Activated naive CD4-positive, alpha-beta T cell treated with anti-CD3 and anti-CD28 coated beads, Interleukin-2, amount 10 ng/mL, durations not matched to agents 7 days and 5 days (primary cell): ENCODE data around the gene NLGN1.

ENCODE experiments used
- CTCF ChIA-PET: fragments of 350-600 bp; sonication (Branson Sonifier 250); formaldehyde crosslinking; loops from one replicate; lab custom pipeline; 2021; ENCODE audit warnings: antibody characterized with exemption; lab: Charles Lee
- DNase-seq: peaks from one replicate; pipeline ENCODE4 v3.0.0-alpha.2; 2020
- H3K27ac Mint-ChIP-seq: one replicate; pipeline ENCODE4 v1.8.0; 2021; ENCODE audit warnings: mild to moderate bottlenecking, moderate library complexity, mixed read lengths
- H3K27me3 Mint-ChIP-seq: one replicate; pipeline ENCODE4 v1.8.0; 2021; ENCODE audit warnings: mild to moderate bottlenecking, mixed read lengths
- H3K36me3 Mint-ChIP-seq: one replicate; pipeline ENCODE4 v1.8.0; 2021; ENCODE audit warnings: mixed read lengths
- H3K4me1 Mint-ChIP-seq: one replicate; pipeline ENCODE4 v1.8.0; 2021; ENCODE audit warnings: mixed read lengths
- H3K4me3 Mint-ChIP-seq: one replicate; pipeline ENCODE4 v1.8.0; 2021; ENCODE audit warnings: mild to moderate bottlenecking, moderate library complexity, mixed read lengths
- H3K9me3 Mint-ChIP-seq: one replicate; pipeline ENCODE4 v1.8.0; 2021; ENCODE audit warnings: mixed read lengths

Gene NLGN1

GRCh38 chr3:173653781-173654180, 256.2 kb downstream of the NLGN1 start:
- Mint-ChIP-seq H3K36me3 (no peaks in the 10 kb centered on the region), H3K27ac (no peak overlapping the region), H3K9me3 (no peaks in the 10 kb centered on the region), H3K4me3 (no peak overlapping the region), H3K4me1 (no peaks in the 10 kb centered on the region), H3K27me3 (no peaks in the 10 kb centered on the region)
- CTCF ChIA-PET = no interaction called here
- no peak for DNase-seq

GRCh38 chr3:173659972-173660371, 262.4 kb downstream of the NLGN1 start:
- no peaks in the 10 kb centered on the region for H3K36me3 Mint-ChIP-seq
- CTCF ChIA-PET = no interaction called here
- DNase-seq = no peak
- H3K27ac Mint-ChIP-seq = no peak overlapping the region
- no peaks in the 10 kb centered on the region for H3K4me1 Mint-ChIP-seq
- H3K27me3 Mint-ChIP-seq = no peaks in the 10 kb centered on the region
- H3K9me3 Mint-ChIP-seq = no peaks in the 10 kb centered on the region
- H3K4me3 Mint-ChIP-seq = no peak overlapping the region

- Mint-ChIP-seq H3K4me3 (no peak overlapping the region), H3K9me3 (no peaks in the 10 kb centered on the region), H3K4me1 (no peaks in the 10 kb centered on the region), H3K27ac (no peak overlapping the region), H3K36me3 (no peaks in the 10 kb centered on the region), H3K27me3 (no peaks in the 10 kb centered on the region)
- DNase-seq = no peak
- CTCF ChIA-PET = no interaction called here
These were observed 263.2 kb downstream of the NLGN1 start for GRCh38 chr3:173660645-173661299.

GRCh38 chr3:173663696-173664111, 266.2 kb downstream of the NLGN1 start:
- H3K4me3 Mint-ChIP-seq = no peak overlapping the region
- peaks cover 2% of the 10 kb centered on the region for H3K9me3 Mint-ChIP-seq
- H3K4me1 Mint-ChIP-seq = no peaks in the 10 kb centered on the region
- no peak overlapping the region for H3K27ac Mint-ChIP-seq
- CTCF ChIA-PET = no interaction called here
- DNase-seq = no peak
- no peaks in the 10 kb centered on the region for H3K27me3 Mint-ChIP-seq
- H3K36me3 Mint-ChIP-seq = no peaks in the 10 kb centered on the region

- Mint-ChIP-seq H3K4me1 (no peaks in the 10 kb centered on the region), H3K9me3 (peaks cover 2% of the 10 kb centered on the region), H3K4me3 (no peak overlapping the region), H3K36me3 (no peaks in the 10 kb centered on the region), H3K27ac (no peak overlapping the region), H3K27me3 (no peaks in the 10 kb centered on the region)
- DNase-seq = no peak
- CTCF ChIA-PET = no interaction called here
These were observed 278.6 kb downstream of the NLGN1 start for GRCh38 chr3:173676094-173676493.

GRCh38 chr3:173681188-173681678, 283.7 kb downstream of the NLGN1 start:
- DNase-seq = no peak
- Mint-ChIP-seq H3K27ac (no peak overlapping the region), H3K27me3 (no peaks in the 10 kb centered on the region), H3K4me1 (no peaks in the 10 kb centered on the region), H3K4me3 (no peak overlapping the region), H3K36me3 (no peaks in the 10 kb centered on the region), H3K9me3 (no peaks in the 10 kb centered on the region)
- CTCF ChIA-PET = no interaction called here

GRCh38 chr3:173685456-173685855, 287.9 kb downstream of the NLGN1 start:
- H3K36me3 Mint-ChIP-seq = no peaks in the 10 kb centered on the region
- no peak for DNase-seq
- H3K27me3 Mint-ChIP-seq = no peaks in the 10 kb centered on the region
- CTCF ChIA-PET = no interaction called here
- H3K4me3 Mint-ChIP-seq = no peak overlapping the region
- no peaks in the 10 kb centered on the region for H3K9me3 Mint-ChIP-seq
- no peak overlapping the region for H3K27ac Mint-ChIP-seq
- H3K4me1 Mint-ChIP-seq = no peaks in the 10 kb centered on the region

GRCh38 chr3:173688216-173688842, 290.8 kb downstream of the NLGN1 start:
- CTCF ChIA-PET = interaction anchor here (0.6 kb wide), 1 partner anchor 336 kb away, joined by 4 read pairs; no protein-coding TSS in a partner anchor
- Mint-ChIP-seq H3K9me3 (no peaks in the 10 kb centered on the region), H3K4me1 (no peaks in the 10 kb centered on the region), H3K27me3 (no peaks in the 10 kb centered on the region), H3K4me3 (no peak overlapping the region), H3K27ac (no peak overlapping the region), H3K36me3 (no peaks in the 10 kb centered on the region)
- no peak for DNase-seq

- DNase-seq = no peak
- H3K4me3 Mint-ChIP-seq = no peak overlapping the region
- CTCF ChIA-PET = no interaction called here
- no peaks in the 10 kb centered on the region for H3K36me3 Mint-ChIP-seq
- H3K27me3 Mint-ChIP-seq = no peaks in the 10 kb centered on the region
- H3K4me1 Mint-ChIP-seq = no peaks in the 10 kb centered on the region
- no peaks in the 10 kb centered on the region for H3K9me3 Mint-ChIP-seq
- H3K27ac Mint-ChIP-seq = no peak overlapping the region
These were observed 293.1 kb downstream of the NLGN1 start for GRCh38 chr3:173690542-173691180.

- H3K27ac Mint-ChIP-seq = no peak overlapping the region
- H3K4me1 Mint-ChIP-seq = no peaks in the 10 kb centered on the region
- no peaks in the 10 kb centered on the region for H3K27me3 Mint-ChIP-seq
- H3K9me3 Mint-ChIP-seq = no peaks in the 10 kb centered on the region
- H3K36me3 Mint-ChIP-seq = no peaks in the 10 kb centered on the region
- H3K4me3 Mint-ChIP-seq = no peak overlapping the region
- no peak for DNase-seq
- CTCF ChIA-PET = no interaction called here
These were observed 301.8 kb downstream of the NLGN1 start for GRCh38 chr3:173699353-173699752.

- CTCF ChIA-PET = no interaction called here
- Mint-ChIP-seq H3K27ac (no peak overlapping the region), H3K36me3 (no peaks in the 10 kb centered on the region), H3K9me3 (no peaks in the 10 kb centered on the region), H3K4me3 (no peak overlapping the region), H3K27me3 (no peaks in the 10 kb centered on the region), H3K4me1 (no peaks in the 10 kb centered on the region)
- DNase-seq = no peak
These were observed 302.8 kb downstream of the NLGN1 start for GRCh38 chr3:173700336-173700735.

- H3K36me3 Mint-ChIP-seq = no peaks in the 10 kb centered on the region
- no peaks in the 10 kb centered on the region for H3K4me1 Mint-ChIP-seq
- H3K27me3 Mint-ChIP-seq = no peaks in the 10 kb centered on the region
- H3K4me3 Mint-ChIP-seq = no peak overlapping the region
- no peak for DNase-seq
- no peaks in the 10 kb centered on the region for H3K9me3 Mint-ChIP-seq
- no peak overlapping the region for H3K27ac Mint-ChIP-seq
- CTCF ChIA-PET = no interaction called here
These were observed 305.0 kb downstream of the NLGN1 start for GRCh38 chr3:173702561-173702960.

GRCh38 chr3:173703771-173704170, 306.2 kb downstream of the NLGN1 start:
- Mint-ChIP-seq H3K36me3 (no peaks in the 10 kb centered on the region), H3K27ac (no peak overlapping the region), H3K27me3 (no peaks in the 10 kb centered on the region), H3K4me1 (no peaks in the 10 kb centered on the region), H3K4me3 (no peak overlapping the region), H3K9me3 (no peaks in the 10 kb centered on the region)
- DNase-seq = no peak
- CTCF ChIA-PET = no interaction called here

- no peaks in the 10 kb centered on the region for H3K9me3 Mint-ChIP-seq
- DNase-seq = no peak
- no peaks in the 10 kb centered on the region for H3K36me3 Mint-ChIP-seq
- CTCF ChIA-PET = no interaction called here
- no peaks in the 10 kb centered on the region for H3K27me3 Mint-ChIP-seq
- no peaks in the 10 kb centered on the region for H3K4me1 Mint-ChIP-seq
- no peak overlapping the region for H3K27ac Mint-ChIP-seq
- H3K4me3 Mint-ChIP-seq = no peak overlapping the region
These were observed 309.1 kb downstream of the NLGN1 start for GRCh38 chr3:173706630-173707029.

- DNase-seq = no peak
- Mint-ChIP-seq H3K4me1 (no peaks in the 10 kb centered on the region), H3K9me3 (no peaks in the 10 kb centered on the region), H3K27me3 (no peaks in the 10 kb centered on the region), H3K4me3 (no peak overlapping the region), H3K36me3 (no peaks in the 10 kb centered on the region), H3K27ac (no peak overlapping the region)
- CTCF ChIA-PET = no interaction called here
These were observed 310.6 kb downstream of the NLGN1 start for GRCh38 chr3:173708191-173708590.
